Muscle of leg (tissue), 11 donors: Measurements from ENCODE around the gene SIRPG. TPM values are rescaled to one million over a fixed set of nuclear protein-coding genes. Genes with fewer than 3 reads are reported as not detected.
"Not testable (repeated sequence)": the region's sequence is repeated elsewhere in the genome, so short reads cannot be mapped to it uniquely, and the experiment has no call there.

Source experiments
- DNase-seq: peaks from one replicate; pipeline ENCODE4 v3.0.0; 2013
- H3K27ac ChIP-seq: one replicate; pipeline ENCODE4 v1.5.1; 2013; ENCODE audit warnings: mild to moderate bottlenecking, low read length, control low read depth
- H3K27me3 ChIP-seq: one replicate; pipeline ENCODE4 v1.6.1; 2013; ENCODE audit warnings: low read length; ENCODE audit not compliant: control insufficient read depth, insufficient read depth
- H3K36me3 ChIP-seq: one replicate; pipeline ENCODE4 v1.6.1; 2013; ENCODE audit warnings: low read length; ENCODE audit not compliant: control insufficient read depth, insufficient read depth
- H3K4me1 ChIP-seq: one replicate; pipeline ENCODE4 v1.6.1; 2013; ENCODE audit warnings: low read length; ENCODE audit not compliant: control insufficient read depth, insufficient read depth
- H3K4me3 ChIP-seq: one replicate; pipeline ENCODE4 v1.5.1; 2013; ENCODE audit warnings: low read length, control low read depth
- H3K9me3 ChIP-seq: replicated peaks from 2 replicates; pipeline ENCODE4 v1.6.1; 2013; ENCODE audit warnings: low read depth, low read length; ENCODE audit not compliant: control insufficient read depth
- WGBS: methylation state at CpG from one replicate; pipeline ENCODE4 v1.1.5; 2013; ENCODE audit warnings: missing lambda C conversion rate; ENCODE audit not compliant: insufficient coverage; 5-methylcytosine and 5-hydroxymethylcytosine counted together
- polyA plus RNA-seq, 8 donors: library from polyadenylated mRNA; unstranded; fragments of 120-200 nt; gene quantifications; one replicate each; pipeline versions ENCODE4 v1.2.1 to v1.2.3, GENCODE V29; 2013; ENCODE audit warnings: inconsistent platforms in 1 of 8, low replicate concordance in 1 of 8; ENCODE audit not compliant: insufficient read length in 8 of 8, insufficient read depth in 1 of 8
- total RNA-seq: library from RNA; stranded (reverse); fragments of 120-200 nt; gene quantifications from one replicate; pipeline ENCODE4 v1.2.4, GENCODE V29; 2013

Gene SIRPG
- total and polyA plus RNA-seq, 9 donors, result not detected

DNA sequence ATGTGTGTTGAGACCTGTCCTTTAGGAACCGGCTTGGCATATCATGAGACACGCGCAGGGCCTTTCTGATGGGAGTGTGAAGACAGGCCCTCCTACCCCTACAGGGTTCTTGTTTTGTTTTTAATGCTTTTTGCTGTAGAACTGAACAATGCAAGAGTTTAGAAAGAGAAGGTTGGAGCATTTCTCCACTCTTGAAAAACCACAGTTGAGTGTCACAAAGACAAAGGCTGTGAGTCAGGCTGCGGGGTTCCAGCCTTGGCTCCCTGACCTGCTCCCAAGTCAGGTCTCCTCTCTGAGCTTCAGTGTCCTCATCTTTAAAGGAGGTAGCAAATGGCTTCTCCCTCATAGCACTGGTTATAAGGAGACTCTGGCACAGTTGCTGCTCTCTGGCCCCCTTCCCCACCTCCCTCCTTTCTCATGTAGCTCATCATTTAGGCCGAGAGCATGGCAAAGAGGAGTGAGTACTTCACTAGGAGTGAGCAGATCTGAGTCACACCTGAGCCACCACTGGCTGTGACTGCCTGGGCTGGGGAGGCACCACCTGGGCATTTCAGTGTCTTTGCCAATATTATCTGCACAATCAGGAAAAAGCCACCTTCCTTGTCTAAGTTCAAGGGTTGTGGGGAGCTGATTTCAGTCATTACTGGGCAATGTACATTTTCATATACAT is 48.8 kb downstream of the SIRPG start:
- no CpG with 5 or more reads among the region's 5 CpGs for WGBS
- not testable (repeated sequence) for H3K4me1 ChIP-seq, H3K27me3 ChIP-seq, H3K4me3 ChIP-seq, H3K36me3 ChIP-seq, H3K9me3 ChIP-seq, DNase-seq, H3K27ac ChIP-seq

DNA sequence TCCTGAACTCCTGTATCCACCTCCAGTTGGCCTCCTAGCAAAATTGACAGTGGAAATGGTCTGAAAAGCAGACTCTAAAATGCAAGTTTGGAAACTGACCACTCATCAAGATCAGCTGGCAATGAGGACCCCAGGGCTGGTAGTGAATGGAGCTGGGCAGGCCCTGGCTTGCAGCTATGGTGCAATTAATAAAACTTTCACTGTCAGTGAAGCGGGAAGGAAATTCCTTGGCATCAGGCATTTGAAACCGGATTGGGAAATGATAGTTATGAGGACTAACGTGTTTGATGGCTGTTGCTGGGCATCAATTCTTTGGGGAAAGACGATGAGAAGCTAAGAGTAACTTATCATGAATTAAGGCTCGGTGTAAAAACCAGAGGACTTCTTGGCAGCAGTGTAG is 56.8 kb downstream of the SIRPG start:
- no CpG with 5 or more reads among the region's 5 CpGs for WGBS
- Histone ChIP-seq H3K4me3 (no peak overlapping the region), H3K9me3 (no peaks in the 10 kb centered on the region), H3K27me3 (no peaks in the 10 kb centered on the region), H3K4me1 (no peaks in the 10 kb centered on the region), H3K36me3 (no peaks in the 10 kb centered on the region), H3K27ac (no peak overlapping the region)
- DNase-seq, result no peak

- no peaks in the 10 kb centered on the region for H3K4me1 ChIP-seq
- H3K4me3 ChIP-seq, result no peak overlapping the region
- no peak overlapping the region for H3K27ac ChIP-seq
- no peaks in the 10 kb centered on the region for H3K27me3 ChIP-seq
- H3K36me3 ChIP-seq, result no peaks in the 10 kb centered on the region
- H3K9me3 ChIP-seq, result no peaks in the 10 kb centered on the region
- no peak for DNase-seq
- whole genome bisulfite sequencing, result no CpG with 5 or more reads among the region's 1 CpG
Measured at GRCh38 chr20:1595333-1595732, 62.2 kb downstream of the SIRPG start.

DNA sequence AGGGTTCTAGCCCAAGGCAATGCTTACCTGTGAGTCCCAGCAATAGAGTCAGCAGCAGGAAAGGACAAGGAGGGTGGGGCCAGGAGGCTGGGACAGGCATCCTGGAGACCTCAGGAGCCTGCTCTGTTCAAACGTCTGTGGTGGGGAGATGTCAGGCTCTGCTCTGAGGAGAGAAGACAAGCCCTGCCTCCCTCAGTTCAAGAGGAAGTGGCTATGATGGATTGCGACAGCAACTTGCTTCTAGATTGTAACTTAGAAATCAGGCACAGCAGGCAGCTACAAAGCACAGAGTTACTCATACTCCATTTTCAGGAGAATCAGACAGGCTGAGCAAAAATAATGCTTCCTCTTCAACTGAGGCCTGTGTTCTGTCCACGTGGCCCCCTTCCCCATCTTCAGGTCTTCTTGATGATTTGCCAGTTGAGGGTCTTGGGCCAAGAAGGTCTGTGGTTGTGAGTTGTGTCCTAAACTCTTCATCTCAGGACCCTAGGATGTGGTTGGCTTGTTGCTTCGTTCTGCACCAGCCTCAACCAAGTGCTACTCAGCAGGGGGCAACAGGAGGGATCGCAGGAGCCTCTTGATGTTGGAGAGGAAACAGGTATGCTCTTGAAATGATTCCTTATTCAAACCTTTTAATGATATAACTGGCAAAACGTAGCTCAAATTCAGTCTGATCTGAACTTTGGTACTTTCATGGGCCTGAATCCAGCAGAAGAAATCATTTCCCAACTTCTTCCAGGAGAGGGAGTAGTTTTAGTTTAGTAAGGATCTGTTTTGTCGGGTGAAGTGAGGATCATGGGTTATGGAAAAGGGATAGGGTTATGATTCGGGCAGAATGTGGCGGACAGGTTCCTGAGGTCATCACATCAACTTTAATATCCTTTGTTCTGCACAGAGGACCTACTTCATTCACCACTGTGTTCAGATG is 68.8 kb downstream of the SIRPG start:
- DNase-seq, result no peak
- Histone ChIP-seq H3K4me3 (no peak overlapping the region), H3K27ac (no peak overlapping the region), H3K27me3 (no peaks in the 10 kb centered on the region), H3K9me3 (no peaks in the 10 kb centered on the region), H3K4me1 (no peaks in the 10 kb centered on the region), H3K36me3 (no peaks in the 10 kb centered on the region)
- WGBS, result no CpG with 5 or more reads among the region's 9 CpGs

GRCh38 chr20:1587781-1588532 is 69.6 kb downstream of the SIRPG start:
- no peaks in the 10 kb centered on the region for H3K4me1 ChIP-seq
- WGBS, result no CpG with 5 or more reads among the region's 3 CpGs
- no peak overlapping the region for H3K4me3 ChIP-seq
- no peaks in the 10 kb centered on the region for H3K9me3 ChIP-seq
- H3K36me3 ChIP-seq, result no peaks in the 10 kb centered on the region
- H3K27ac ChIP-seq, result no peak overlapping the region
- H3K27me3 ChIP-seq, result no peaks in the 10 kb centered on the region
- no peak for DNase-seq

- Histone ChIP-seq H3K27me3 (no peaks in the 10 kb centered on the region), H3K4me1 (no peaks in the 10 kb centered on the region), H3K9me3 (no peaks in the 10 kb centered on the region), H3K27ac (no peak overlapping the region), H3K4me3 (no peak overlapping the region), H3K36me3 (no peaks in the 10 kb centered on the region)
- WGBS, result 94% methylated on average over 6 of the region's 6 CpGs
- no peak for DNase-seq
Measured at GRCh38 chr20:1579488-1579887, 78.1 kb downstream of the SIRPG start.

Other genes with a start within 250 kb of the SIRPG start
- gene NSFL1C, start 190.9 kb downstream of the SIRPG start, total RNA-seq, result 28.9 TPM
- gene NSFL1C, start 190.9 kb downstream of the SIRPG start, polyA plus RNA-seq, result 10 to 100 TPM; 65.9 to 82.2 (median 71.4) TPM
- gene SIRPB2, start 166.4 kb downstream of the SIRPG start, total RNA-seq, result 0.84 TPM
- 1 to 10 TPM in 6 of 8 donors, under 1 TPM in 2; 0.94 to 2.4 (median 1.4) TPM for gene SIRPB2, start 166.4 kb downstream of the SIRPG start, polyA plus RNA-seq
- not detected for gene SIRPD, start 100.1 kb downstream of the SIRPG start, total RNA-seq
- gene SIRPD, start 100.1 kb downstream of the SIRPG start, polyA plus RNA-seq, result not detected
- gene SIRPB1, start 37.8 kb downstream of the SIRPG start, total RNA-seq, result 0.13 TPM
- 1 to 10 TPM in 5 of 8 donors, under 1 TPM in 3; 0.63 to 4.3 (median 1.9) TPM for gene SIRPB1, start 37.8 kb downstream of the SIRPG start, polyA plus RNA-seq
- 13.3 TPM for gene SIRPA, start 237.6 kb upstream of the SIRPG start, total RNA-seq
- 10 to 100 TPM; 20.5 to 28.4 (median 25.0) TPM for gene SIRPA, start 237.6 kb upstream of the SIRPG start, polyA plus RNA-seq